Thyroid gland (tissue), 4 donors: ENCODE measurements around the gene PLCB4. TPM values are rescaled to one million over a fixed set of nuclear protein-coding genes. Genes with fewer than 3 reads are reported as not detected.

Source experiments
- DNase-seq, 2 donors: peaks; one replicate each; pipeline ENCODE4 v3.0.0-alpha.2; 2019
- H3K27ac ChIP-seq, 3 donors: fragments of 200-600 bp; sonication (generic); 1 replicate in 2 of 3; 2 replicates in 1 of 3; pipeline ENCODE4 v1.5.1; 2016 to 2019; ENCODE audit warnings: mild to moderate bottlenecking in 1 of 3, moderate library complexity in 1 of 3
- H3K27me3 ChIP-seq: fragments of 200-600 bp; sonication (generic); one replicate; pipeline ENCODE4 v1.5.1; 2019
- H3K36me3 ChIP-seq, 2 donors: fragments of 200-600 bp; sonication (generic); one replicate each; pipeline ENCODE4 v1.5.1; 2016 to 2019
- H3K4me1 ChIP-seq, 2 donors: fragments of 200-600 bp; sonication (generic); one replicate each; pipeline ENCODE4 v1.5.1; 2017 to 2019
- H3K4me3 ChIP-seq, 3 donors: fragments of 200-600 bp; sonication (generic); replicated peaks in 1 of 3; 1 replicate in 2 of 3; 2 replicates in 1 of 3; pipeline ENCODE4 v1.5.1; 2016; ENCODE audit warnings: mild to moderate bottlenecking in 1 of 3
- H3K9me3 ChIP-seq: fragments of 200-600 bp; sonication (generic); one replicate; pipeline ENCODE4 v1.5.1; 2017
- POLR2A ChIP-seq, 2 donors: fragments of 450-650 bp; IDR thresholded peaks; one replicate each; pipeline ENCODE4 v1.6.1; 2017; ENCODE audit warnings: antibody characterized with exemption in 2 of 2, mild to moderate bottlenecking in 2 of 2, moderate library complexity in 1 of 2
- WGBS, 2 donors: methylation state at CpG; one replicate each; pipeline ENCODE4 v1.1.5; 2017; 5-methylcytosine and 5-hydroxymethylcytosine counted together
- intact Hi-C: fragments of 100-400 bp; cut with DNase I; formaldehyde crosslinking; loops from one replicate; pipeline ENCODE4 v1.15.1; 2023
- total RNA-seq, 4 donors: library from RNA; depleted of rRNA; stranded (reverse); fragments of >200 nt; gene quantifications; one replicate each; pipeline ENCODE4 v1.2.3, GENCODE V29; 2016
- TF ChIP-seq, protein P1 (sequence below), 6 experiments: fragments of 200-600 bp in 3 of 6; fragments of 450-650 bp in 3 of 6; sonication (generic) in 3 of 6; IDR thresholded peaks; one replicate each; pipeline ENCODE4 v1.5.1; 2016 to 2019; ENCODE audit warnings: antibody characterized with exemption in 6 of 6, mild to moderate bottlenecking in 2 of 6, inconsistent platforms in 1 of 6, moderate library complexity in 1 of 6

Gene PLCB4
- total RNA-seq, 4 donors from 2014 or later: 50.9 to 77.9 (median 67.9) TPM

DNA sequence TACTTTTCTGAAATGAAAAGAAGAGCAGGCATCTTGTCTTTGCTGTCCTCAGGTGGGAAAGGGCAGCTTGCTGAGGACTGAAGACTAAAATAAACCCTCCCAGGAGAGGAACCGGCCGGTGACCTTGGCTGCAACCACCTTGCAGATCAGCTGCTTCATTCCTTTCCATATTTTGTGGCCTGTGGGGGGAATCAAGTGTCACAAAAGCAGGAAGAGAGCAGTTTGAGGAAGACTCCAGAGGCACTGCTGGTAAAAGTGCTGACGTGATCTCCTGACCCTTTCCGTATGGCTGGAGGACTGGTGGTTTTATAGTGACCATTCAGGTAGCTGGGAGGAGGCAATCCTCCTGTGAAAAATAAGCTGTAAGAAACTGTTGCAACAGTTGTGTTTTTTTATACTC is 157.0 kb downstream of the PLCB4 start:
- no peak for TF ChIP-seq POLR2A (IDR thresholded peaks at IDR 0.05)
- no peaks in the 10 kb centered on the region for H3K9me3 ChIP-seq
- H3K36me3 ChIP-seq: no peaks in the 10 kb centered on the region
- H3K27ac ChIP-seq: peak overlapping the region; percentile 23 to 57 (median 31)
- no peak overlapping the region for H3K4me3 ChIP-seq
- intact Hi-C loops: no loop called here
- peaks cover 27% of the 10 kb centered on the region in 2 donors for H3K4me1 ChIP-seq
- 27 to 31% methylated on average over 4 of the region's 4 CpGs for WGBS, 2 donors
- H3K27me3 ChIP-seq: no peaks in the 10 kb centered on the region
- peak; percentile 28 to 39 for DNase-seq

DNA sequence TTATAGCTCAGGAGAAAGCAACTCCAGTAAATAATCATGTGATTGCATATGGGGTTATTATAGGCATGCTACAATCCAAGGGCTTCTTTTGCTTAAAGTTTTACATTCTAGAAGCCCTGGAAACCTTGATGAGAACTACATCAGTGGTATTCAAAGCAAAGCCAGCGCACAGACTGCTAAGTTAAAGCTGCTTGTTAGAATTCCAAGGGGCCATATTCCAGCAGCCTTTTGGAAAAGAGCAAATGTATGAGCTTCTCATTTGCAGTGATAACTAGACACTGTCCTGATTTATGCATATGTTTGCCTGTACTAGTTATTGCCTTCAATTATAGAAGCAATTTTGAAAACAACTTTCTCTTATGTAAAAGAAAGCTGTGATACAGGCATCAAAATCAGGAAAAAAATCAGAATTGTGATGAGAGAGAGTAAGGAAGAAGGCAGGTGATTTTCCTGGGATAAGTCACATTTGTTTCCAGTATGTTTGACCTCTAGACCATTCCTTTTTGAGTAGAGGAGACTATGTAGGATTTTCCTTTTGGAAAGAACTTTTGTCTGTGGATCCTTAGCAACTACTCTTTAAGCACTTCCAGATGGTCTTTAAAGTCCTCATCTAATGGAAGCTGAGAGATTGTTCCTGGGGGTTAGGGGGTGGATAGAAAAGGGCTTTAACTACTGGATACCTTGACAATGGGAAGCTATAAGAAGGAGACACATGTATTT is 159.2 kb downstream of the PLCB4 start:
- no peaks in the 10 kb centered on the region for H3K27me3 ChIP-seq
- DNase-seq: no peak
- 88 to 100% methylated on average over 1 of the region's 1 CpG for WGBS, 2 donors
- intact Hi-C loops: no loop called here
- no peak overlapping the region for H3K4me3 ChIP-seq
- no peak overlapping the region for H3K27ac ChIP-seq
- TF ChIP-seq, protein P1, sequence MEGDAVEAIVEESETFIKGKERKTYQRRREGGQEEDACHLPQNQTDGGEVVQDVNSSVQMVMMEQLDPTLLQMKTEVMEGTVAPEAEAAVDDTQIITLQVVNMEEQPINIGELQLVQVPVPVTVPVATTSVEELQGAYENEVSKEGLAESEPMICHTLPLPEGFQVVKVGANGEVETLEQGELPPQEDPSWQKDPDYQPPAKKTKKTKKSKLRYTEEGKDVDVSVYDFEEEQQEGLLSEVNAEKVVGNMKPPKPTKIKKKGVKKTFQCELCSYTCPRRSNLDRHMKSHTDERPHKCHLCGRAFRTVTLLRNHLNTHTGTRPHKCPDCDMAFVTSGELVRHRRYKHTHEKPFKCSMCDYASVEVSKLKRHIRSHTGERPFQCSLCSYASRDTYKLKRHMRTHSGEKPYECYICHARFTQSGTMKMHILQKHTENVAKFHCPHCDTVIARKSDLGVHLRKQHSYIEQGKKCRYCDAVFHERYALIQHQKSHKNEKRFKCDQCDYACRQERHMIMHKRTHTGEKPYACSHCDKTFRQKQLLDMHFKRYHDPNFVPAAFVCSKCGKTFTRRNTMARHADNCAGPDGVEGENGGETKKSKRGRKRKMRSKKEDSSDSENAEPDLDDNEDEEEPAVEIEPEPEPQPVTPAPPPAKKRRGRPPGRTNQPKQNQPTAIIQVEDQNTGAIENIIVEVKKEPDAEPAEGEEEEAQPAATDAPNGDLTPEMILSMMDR (IDR thresholded peaks at IDR 0.05): no peak
- no peak for TF ChIP-seq POLR2A (IDR thresholded peaks at IDR 0.05)
- no peaks in the 10 kb centered on the region for H3K9me3 ChIP-seq
- H3K4me1 ChIP-seq: peaks cover 19 to 20% of the 10 kb centered on the region in 2 donors
- no peaks in the 10 kb centered on the region for H3K36me3 ChIP-seq

DNA sequence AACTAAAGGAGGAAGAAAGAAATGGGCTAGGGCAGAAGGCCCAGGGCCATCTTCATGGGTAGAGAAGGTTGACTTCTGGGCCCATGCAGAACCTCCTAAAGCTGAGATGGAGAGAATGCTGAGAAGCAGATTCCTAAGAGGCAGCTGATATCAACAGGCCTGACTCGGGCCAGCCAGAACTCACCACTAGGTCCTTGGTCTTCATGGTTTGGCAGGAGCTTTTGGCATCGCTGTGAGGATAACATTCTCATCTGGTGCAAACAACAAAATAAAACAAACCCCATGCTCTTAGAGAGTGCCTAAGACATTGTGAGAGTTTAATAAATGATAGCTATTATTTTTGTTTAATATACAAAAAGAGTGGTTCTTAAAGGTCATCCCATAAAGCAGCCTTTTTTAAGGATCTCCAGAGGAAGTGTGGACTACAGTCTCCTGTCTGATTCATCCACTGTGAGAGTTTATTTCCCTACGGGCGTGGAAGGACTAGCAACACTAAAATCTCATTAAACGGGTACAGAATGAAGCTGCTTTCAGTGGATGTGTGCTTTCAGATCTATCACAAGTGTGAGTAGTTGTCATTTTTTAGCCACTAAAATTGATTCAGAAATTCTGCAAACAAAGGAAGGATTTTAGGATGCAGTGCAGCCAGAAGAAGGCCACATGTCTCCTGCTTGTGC is 160.0 kb downstream of the PLCB4 start:
- H3K4me3 ChIP-seq: no peak overlapping the region
- no peak overlapping the region for H3K27ac ChIP-seq
- peaks cover 19 to 20% of the 10 kb centered on the region in 2 donors for H3K4me1 ChIP-seq
- intact Hi-C loops: no loop called here
- no peaks in the 10 kb centered on the region for H3K36me3 ChIP-seq
- no peak for DNase-seq
- H3K9me3 ChIP-seq: no peaks in the 10 kb centered on the region
- TF ChIP-seq, protein P1 (IDR thresholded peaks at IDR 0.05): no peak
- TF ChIP-seq POLR2A (IDR thresholded peaks at IDR 0.05): no peak
- H3K27me3 ChIP-seq: no peaks in the 10 kb centered on the region
- 78 to 80% methylated on average over 5 of the region's 5 CpGs for WGBS, 2 donors

DNA sequence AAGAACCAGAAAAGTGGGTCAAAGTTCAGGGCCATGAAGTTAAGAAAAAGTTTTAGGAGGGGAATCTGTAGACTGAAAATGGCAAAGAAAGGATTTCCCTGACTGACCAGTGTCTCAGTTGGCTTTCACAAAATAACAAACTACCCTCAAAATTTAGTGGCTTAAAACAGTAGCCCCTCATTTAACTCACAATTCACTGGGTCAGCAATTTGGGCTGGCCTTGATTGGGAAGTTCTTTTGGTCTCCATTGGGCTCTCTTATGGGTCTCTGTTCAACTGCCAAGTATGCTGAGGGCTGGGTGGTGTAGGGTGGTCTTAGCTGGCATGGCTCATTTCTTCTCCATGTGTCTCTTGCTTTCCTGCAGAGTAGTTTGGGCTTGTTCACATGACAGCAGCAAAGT is 161.5 kb downstream of the PLCB4 start:
- Histone ChIP-seq H3K27me3 (no peaks in the 10 kb centered on the region), H3K4me1 (peaks cover 18 to 20% of the 10 kb centered on the region in 2 donors), H3K4me3 (no peak overlapping the region), H3K27ac (no peak overlapping the region), H3K9me3 (no peaks in the 10 kb centered on the region), H3K36me3 (no peaks in the 10 kb centered on the region)
- intact Hi-C loops: no loop called here
- TF ChIP-seq POLR2A (IDR thresholded peaks at IDR 0.05): no peak
- TF ChIP-seq, protein P1 (IDR thresholded peaks at IDR 0.05): no peak
- no peak for DNase-seq

DNA sequence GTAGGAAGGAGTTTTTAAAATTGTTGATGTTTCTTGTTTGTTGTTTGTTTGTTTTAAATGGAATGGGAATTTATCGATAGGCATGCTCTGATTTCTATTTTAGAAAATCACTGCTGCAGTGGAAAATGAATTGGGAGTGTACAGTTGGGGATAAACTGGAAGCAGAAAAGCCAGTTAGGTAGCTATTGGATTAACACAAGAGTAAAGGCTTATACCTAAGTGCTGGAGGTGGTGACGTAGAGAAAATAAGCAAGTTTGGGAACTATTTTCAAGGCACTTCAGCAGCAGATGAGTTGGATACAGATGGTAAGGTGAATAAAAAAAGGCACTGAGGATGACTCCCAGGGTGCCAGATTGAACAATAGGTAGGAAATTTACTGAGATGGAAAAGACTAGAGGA is 164.9 kb downstream of the PLCB4 start:
- Histone ChIP-seq H3K27ac (no peak overlapping the region), H3K4me3 (no peak overlapping the region), H3K9me3 (no peaks in the 10 kb centered on the region), H3K4me1 (peaks cover 3 to 5% of the 10 kb centered on the region in 2 donors), H3K27me3 (no peaks in the 10 kb centered on the region), H3K36me3 (no peaks in the 10 kb centered on the region)
- DNase-seq: no peak
- 93 to 97% methylated on average over 2 of the region's 2 CpGs for WGBS, 2 donors
- TF ChIP-seq, protein P1 (IDR thresholded peaks at IDR 0.05): no peak
- TF ChIP-seq POLR2A (IDR thresholded peaks at IDR 0.05): no peak
- intact Hi-C loops: no loop called here
